WTC11 (cell line): ENCODE results near the gene SPECC1L.

ENCODE experiments used
- GABPB1 ChIP-seq: sonication (generic); formaldehyde crosslinking; IDR thresholded peaks from 2 replicates; pipeline ENCODE4 v1.8.1; 2023; ENCODE audit warnings: mild to moderate bottlenecking, missing genetic modification reagents
- NR3C1 ChIP-seq: sonication (generic); formaldehyde crosslinking; conservative IDR thresholded peaks from 2 replicates; pipeline ENCODE4 v1.8.1; 2023; ENCODE audit warnings: low read depth, mild to moderate bottlenecking, missing genetic modification reagents
- TF ChIP-seq, protein P1 (sequence below): fragments of 200-600 bp; IDR thresholded peaks from 2 replicates; pipeline ENCODE4 v1.8.0; 2022; ENCODE audit warnings: antibody characterized with exemption
- TF ChIP-seq, protein P2 (sequence below): sonication (generic); formaldehyde crosslinking; IDR thresholded peaks from 2 replicates; pipeline ENCODE4 v1.8.1; 2023; ENCODE audit warnings: mild to moderate bottlenecking, missing genetic modification reagents

DNA sequence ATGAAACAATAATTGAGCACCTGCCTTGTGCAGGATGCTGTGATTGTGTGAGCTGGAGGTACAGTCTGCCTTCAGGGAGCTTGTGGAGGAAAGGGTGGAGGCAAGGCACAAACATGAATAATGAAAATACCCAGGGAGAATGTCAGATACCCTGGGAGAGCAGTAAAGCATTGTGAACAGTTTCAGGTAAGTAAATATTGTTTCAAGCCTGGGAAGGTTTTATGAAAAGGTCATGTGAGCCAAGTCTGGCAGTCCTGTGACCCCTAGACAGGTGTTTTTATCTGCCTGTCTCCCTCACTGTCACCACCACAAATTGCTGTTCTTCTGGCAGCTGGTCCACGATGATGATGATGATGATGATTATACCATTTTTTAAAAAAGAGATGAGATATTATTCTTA, 32.0 kb downstream of the SPECC1L start:
- TF ChIP-seq, protein P1, sequence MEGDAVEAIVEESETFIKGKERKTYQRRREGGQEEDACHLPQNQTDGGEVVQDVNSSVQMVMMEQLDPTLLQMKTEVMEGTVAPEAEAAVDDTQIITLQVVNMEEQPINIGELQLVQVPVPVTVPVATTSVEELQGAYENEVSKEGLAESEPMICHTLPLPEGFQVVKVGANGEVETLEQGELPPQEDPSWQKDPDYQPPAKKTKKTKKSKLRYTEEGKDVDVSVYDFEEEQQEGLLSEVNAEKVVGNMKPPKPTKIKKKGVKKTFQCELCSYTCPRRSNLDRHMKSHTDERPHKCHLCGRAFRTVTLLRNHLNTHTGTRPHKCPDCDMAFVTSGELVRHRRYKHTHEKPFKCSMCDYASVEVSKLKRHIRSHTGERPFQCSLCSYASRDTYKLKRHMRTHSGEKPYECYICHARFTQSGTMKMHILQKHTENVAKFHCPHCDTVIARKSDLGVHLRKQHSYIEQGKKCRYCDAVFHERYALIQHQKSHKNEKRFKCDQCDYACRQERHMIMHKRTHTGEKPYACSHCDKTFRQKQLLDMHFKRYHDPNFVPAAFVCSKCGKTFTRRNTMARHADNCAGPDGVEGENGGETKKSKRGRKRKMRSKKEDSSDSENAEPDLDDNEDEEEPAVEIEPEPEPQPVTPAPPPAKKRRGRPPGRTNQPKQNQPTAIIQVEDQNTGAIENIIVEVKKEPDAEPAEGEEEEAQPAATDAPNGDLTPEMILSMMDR: no peak
- TF ChIP-seq NR3C1 (CRISPR knock-in tag) (no peak), GABPB1 (CRISPR knock-in tag) (no peak)
- TF ChIP-seq, protein P2, sequence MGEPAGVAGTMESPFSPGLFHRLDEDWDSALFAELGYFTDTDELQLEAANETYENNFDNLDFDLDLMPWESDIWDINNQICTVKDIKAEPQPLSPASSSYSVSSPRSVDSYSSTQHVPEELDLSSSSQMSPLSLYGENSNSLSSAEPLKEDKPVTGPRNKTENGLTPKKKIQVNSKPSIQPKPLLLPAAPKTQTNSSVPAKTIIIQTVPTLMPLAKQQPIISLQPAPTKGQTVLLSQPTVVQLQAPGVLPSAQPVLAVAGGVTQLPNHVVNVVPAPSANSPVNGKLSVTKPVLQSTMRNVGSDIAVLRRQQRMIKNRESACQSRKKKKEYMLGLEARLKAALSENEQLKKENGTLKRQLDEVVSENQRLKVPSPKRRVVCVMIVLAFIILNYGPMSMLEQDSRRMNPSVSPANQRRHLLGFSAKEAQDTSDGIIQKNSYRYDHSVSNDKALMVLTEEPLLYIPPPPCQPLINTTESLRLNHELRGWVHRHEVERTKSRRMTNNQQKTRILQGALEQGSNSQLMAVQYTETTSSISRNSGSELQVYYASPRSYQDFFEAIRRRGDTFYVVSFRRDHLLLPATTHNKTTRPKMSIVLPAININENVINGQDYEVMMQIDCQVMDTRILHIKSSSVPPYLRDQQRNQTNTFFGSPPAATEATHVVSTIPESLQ (CRISPR knock-in tag): no peak
